ENCODE measurements around the gene ATG10.

Gene ATG10

DNA sequence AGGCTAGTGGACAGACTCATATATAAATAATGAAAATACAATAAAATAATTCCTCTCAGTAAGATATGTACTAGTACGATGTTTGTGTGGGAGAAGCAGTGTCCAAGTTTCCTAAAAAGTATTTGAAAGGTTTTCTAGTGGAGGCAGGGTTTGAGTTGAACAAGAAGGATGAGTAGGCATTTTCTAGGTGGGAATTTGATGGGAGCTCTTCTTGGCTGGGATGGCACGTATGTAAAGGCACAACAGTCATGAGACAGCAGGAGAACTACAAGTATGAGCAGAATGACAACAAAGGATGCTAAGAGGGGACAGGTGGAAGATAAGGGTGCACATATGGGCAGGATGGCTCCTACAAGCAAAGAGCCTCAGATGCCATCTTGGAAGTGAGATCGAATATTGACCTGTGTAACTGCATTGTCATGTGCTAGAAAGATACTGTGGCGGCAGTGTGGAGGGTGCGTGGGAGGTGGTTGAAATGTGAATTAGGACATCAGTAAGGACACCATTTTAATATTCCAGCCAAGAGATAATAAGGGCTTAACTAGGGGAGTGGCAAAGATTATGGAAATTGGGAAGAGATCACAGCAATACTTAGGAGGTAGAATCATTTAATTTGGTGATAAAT is 170.5 kb downstream of the ATG10 start:
- TF ChIP-seq, protein P1, sequence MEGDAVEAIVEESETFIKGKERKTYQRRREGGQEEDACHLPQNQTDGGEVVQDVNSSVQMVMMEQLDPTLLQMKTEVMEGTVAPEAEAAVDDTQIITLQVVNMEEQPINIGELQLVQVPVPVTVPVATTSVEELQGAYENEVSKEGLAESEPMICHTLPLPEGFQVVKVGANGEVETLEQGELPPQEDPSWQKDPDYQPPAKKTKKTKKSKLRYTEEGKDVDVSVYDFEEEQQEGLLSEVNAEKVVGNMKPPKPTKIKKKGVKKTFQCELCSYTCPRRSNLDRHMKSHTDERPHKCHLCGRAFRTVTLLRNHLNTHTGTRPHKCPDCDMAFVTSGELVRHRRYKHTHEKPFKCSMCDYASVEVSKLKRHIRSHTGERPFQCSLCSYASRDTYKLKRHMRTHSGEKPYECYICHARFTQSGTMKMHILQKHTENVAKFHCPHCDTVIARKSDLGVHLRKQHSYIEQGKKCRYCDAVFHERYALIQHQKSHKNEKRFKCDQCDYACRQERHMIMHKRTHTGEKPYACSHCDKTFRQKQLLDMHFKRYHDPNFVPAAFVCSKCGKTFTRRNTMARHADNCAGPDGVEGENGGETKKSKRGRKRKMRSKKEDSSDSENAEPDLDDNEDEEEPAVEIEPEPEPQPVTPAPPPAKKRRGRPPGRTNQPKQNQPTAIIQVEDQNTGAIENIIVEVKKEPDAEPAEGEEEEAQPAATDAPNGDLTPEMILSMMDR (IDR thresholded peaks at IDR 0.05): no peak
- no peak for TF ChIP-seq ZFX (IDR thresholded peaks at IDR 0.05; ENCODE audit: borderline replicate concordance)
- no peak overlapping the region for H3K27ac ChIP-seq

DNA sequence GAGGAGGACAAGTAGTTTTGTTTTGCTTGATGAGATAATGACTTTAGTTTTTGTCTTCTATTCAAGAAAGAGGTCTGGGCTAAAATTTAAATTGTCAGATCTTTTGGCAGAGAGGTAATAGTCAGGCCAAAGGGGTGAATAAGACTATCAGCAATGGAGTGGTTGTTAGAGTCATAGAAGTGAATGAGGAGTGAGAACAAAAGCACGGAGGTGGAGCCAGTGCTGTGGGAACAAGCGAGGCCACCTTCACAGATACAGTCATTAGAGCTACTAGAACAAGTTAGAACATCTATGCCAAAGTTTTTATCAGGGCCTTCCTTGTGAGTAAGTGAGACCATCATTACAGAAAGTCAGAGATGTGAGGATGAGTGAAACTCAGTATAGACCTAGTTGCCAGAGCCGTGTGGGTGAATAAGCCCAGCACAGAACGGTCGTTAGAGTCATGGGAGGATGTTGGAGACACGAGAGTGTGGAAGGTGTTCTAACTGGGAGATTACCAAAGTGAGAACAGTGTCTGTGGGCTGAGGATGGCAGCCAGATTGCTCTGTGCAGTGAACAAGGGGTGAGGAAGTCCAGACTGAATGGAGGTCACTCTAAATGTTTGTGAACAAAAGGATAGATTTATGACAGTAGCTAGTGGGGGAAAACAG is 171.2 kb downstream of the ATG10 start:
- no peak overlapping the region for H3K27ac ChIP-seq

DNA sequence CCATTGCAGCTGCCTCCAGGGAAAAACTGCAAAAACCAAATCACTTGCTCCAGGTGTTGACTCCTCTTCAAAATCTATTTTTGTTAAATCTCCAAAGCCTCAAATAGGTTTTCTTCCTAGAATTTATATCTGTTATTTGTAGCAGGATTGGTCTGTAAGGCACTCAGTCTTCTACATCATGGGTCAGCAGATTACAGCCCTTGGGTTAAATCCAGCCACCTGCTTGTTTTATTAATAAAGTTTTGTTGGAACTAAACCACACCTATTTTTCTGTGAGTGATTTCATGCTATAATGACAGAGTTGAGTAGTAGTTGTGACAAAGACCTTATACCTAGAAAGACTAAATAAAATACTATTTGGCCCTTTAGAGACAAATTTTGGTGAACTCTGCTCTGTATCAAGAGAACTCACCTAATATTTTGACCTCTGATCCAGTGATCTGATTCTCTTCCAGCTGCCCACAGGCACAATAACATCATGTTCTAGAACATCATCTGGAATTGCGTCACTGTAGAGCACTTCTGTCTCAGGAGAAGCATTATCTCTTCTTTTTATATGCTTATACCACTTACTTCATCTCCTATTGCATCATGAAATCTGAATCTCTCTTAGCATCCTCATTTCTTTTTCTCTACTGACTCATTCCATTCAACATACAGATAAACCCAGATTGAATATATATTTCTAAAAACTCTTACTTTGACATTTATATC is 176.2 kb downstream of the ATG10 start:
- no peak overlapping the region for H3K27ac ChIP-seq
- TF ChIP-seq ZFX (IDR thresholded peaks at IDR 0.05; ENCODE audit: borderline replicate concordance): no peak
- TF ChIP-seq, protein P1 (IDR thresholded peaks at IDR 0.05): no peak

More for the DNA sequence above, 171.2 kb downstream of the ATG10 start:
- TF ChIP-seq, protein P1 (IDR thresholded peaks at IDR 0.05): no peak
- TF ChIP-seq ZFX (IDR thresholded peaks at IDR 0.05; ENCODE audit: borderline replicate concordance): no peak

DNA sequence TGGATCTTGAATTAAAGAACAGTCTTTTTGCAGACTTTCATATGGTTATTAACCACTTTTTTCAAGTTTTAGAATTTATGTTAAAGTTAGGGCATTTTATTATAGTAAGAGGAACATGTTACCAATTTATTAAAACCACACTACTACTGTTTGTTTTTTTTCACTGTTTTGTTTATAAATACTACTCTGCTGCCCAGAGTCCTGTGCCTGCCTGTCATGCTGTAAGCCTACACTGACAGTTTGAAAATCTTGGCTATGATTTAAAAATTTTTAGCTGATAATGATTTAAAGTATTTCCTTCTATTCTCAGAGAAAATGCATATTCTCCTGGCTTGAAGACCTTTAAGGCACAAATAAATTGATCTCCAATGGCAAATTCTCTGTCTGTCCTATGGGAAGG is 177.6 kb downstream of the ATG10 start:
- no peak overlapping the region for H3K27ac ChIP-seq
- no peak for TF ChIP-seq ZFX (IDR thresholded peaks at IDR 0.05; ENCODE audit: borderline replicate concordance)
- TF ChIP-seq, protein P1 (IDR thresholded peaks at IDR 0.05): no peak

DNA sequence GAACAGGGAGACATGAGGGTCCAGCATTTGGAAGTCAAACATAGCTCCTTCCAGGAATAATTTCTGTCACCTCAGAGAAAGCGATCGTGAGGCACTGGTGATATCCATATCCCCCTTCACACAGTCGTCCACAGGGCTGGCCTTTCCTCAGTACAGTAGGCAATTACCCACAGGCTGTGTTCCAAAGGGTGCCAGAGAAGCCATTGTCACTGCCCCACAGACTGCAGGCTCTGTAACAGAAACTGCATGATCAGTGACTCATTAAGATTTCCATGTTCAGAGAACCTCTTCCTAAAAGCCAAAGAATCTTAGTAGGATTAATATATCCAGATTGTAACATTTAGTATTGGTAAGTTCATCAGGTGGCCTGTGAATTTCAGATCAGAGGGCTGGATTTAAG is 178.7 kb downstream of the ATG10 start:
- H3K27ac ChIP-seq: no peak overlapping the region
- no peak for TF ChIP-seq ZFX (IDR thresholded peaks at IDR 0.05; ENCODE audit: borderline replicate concordance)
- TF ChIP-seq, protein P1 (IDR thresholded peaks at IDR 0.05): no peak

DNA sequence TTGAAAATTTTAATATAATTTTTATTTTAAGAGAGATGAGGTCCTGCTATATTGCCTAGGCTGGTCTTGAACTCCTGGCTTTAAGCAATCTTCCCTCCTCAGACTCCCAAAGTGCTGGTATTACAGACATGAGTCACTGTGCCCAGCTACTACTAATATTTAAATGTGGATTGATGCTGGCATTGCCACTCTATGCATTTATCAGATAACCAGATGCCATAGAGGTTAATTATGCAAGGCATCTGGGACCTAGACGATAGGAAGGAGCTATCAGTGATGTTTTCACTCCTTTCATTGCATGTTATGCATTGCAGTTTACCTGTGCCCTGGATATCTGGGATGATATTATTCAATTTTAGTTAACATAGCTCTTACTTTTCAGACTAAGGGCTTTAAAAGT is 179.4 kb downstream of the ATG10 start:
- H3K27ac ChIP-seq: no peak overlapping the region
- TF ChIP-seq, protein P1 (IDR thresholded peaks at IDR 0.05): no peak
- TF ChIP-seq ZFX (IDR thresholded peaks at IDR 0.05; ENCODE audit: borderline replicate concordance): no peak

DNA sequence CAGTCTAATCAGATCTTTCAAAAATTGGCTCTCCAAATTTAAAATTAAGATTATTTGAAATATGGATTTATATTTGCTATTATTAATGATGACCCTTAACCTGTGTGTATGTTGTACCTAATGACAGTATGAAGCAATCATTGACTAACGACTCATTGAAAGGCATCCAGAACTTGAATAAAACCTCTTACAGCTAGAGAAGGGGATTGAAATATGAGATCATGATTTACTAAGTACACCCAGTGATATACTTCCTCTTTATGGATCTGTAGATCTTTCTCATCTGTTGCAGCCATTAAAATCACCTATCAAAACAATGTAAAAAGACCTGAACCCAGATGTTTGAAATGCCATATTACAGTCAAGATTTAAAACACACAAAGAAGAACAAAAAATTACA is 179.8 kb downstream of the ATG10 start:
- TF ChIP-seq, protein P1 (IDR thresholded peaks at IDR 0.05): no peak
- no peak for TF ChIP-seq ZFX (IDR thresholded peaks at IDR 0.05; ENCODE audit: borderline replicate concordance)
- no peak overlapping the region for H3K27ac ChIP-seq

Measured in 22Rv1 (cell line).